Measurements from ENCODE around the gene ZNF311. TPM values are rescaled to one million over a fixed set of nuclear protein-coding genes. Genes with fewer than 3 reads are reported as not detected.
"Not testable (repeated sequence)": the region's sequence is repeated elsewhere in the genome, so short reads cannot be mapped to it uniquely, and the experiment has no call there.

The ZNF311 gene
- polyA plus RNA-seq, 3 donors from 2014 or later, result not detected

- H3K27ac Mint-ChIP-seq, result peak overlapping the region in 3 of 6 donors; percentile 5 to 42 (median 35)
- H3K27me3 Mint-ChIP-seq (ENCODE audit: low read depth in 3 of 3), result peaks cover 38 to 59% (median 55%) of the 10 kb centered on the region in 3 donors
- peak overlapping the region; percentile 65 to 98 (median 97) for H3K4me3 Mint-ChIP-seq
- peaks cover 42 to 73% of the 10 kb centered on the region in 2 donors for H3K4me1 Mint-ChIP-seq
- peaks cover 0 to 6% (median 4%) of the 10 kb centered on the region in 6 donors for H3K9me3 Mint-ChIP-seq
- no peak for DNase-seq
- H3K36me3 Mint-ChIP-seq, result peaks cover 0 to 3% (median 0%) of the 10 kb centered on the region in 3 donors
Measured at GRCh38 chr6:28980137-28980851, 24.8 kb downstream of the ZNF311 start.

GRCh38 chr6:28979679-28980078 is 25.4 kb downstream of the ZNF311 start:
- H3K4me3 Mint-ChIP-seq, result peak overlapping the region in 1 of 5 donors; percentile 22
- H3K9me3 Mint-ChIP-seq, result peaks cover 0 to 6% (median 4%) of the 10 kb centered on the region in 6 donors
- H3K4me1 Mint-ChIP-seq, result peaks cover 36 to 67% of the 10 kb centered on the region in 2 donors
- peaks cover 0 to 3% (median 0%) of the 10 kb centered on the region in 3 donors for H3K36me3 Mint-ChIP-seq
- DNase-seq, result no peak
- no peak overlapping the region for H3K27ac Mint-ChIP-seq
- peaks cover 38 to 55% (median 55%) of the 10 kb centered on the region in 3 donors for H3K27me3 Mint-ChIP-seq (ENCODE audit: low read depth in 3 of 3)

GRCh38 chr6:28978959-28979561 is 26.1 kb downstream of the ZNF311 start:
- Mint-ChIP-seq H3K27me3 (ENCODE audit: low read depth in 3 of 3) (peaks cover 38 to 55% (median 50%) of the 10 kb centered on the region in 3 donors), H3K4me3 (peak overlapping the region in 1 of 5 donors; percentile 22), H3K4me1 (peaks cover 36 to 62% of the 10 kb centered on the region in 2 donors), H3K36me3 (peaks cover 0 to 3% (median 0%) of the 10 kb centered on the region in 3 donors), H3K9me3 (peaks cover 0 to 6% (median 4%) of the 10 kb centered on the region in 6 donors), H3K27ac (no peak overlapping the region)
- no peak for DNase-seq

GRCh38 chr6:28978133-28978491 is 27.0 kb downstream of the ZNF311 start:
- Mint-ChIP-seq H3K27me3 (ENCODE audit: low read depth in 3 of 3) (peaks cover 34 to 53% (median 41%) of the 10 kb centered on the region in 3 donors), H3K4me3 (peak overlapping the region; percentile 49 to 76 (median 57)), H3K4me1 (peaks cover 34 to 52% of the 10 kb centered on the region in 2 donors), H3K9me3 (peaks cover 0 to 6% (median 4%) of the 10 kb centered on the region in 6 donors), H3K27ac (no peak overlapping the region), H3K36me3 (peaks cover 0 to 3% (median 0%) of the 10 kb centered on the region in 3 donors)
- no peak for DNase-seq

- Mint-ChIP-seq H3K9me3 (peaks cover 0 to 6% (median 4%) of the 10 kb centered on the region in 6 donors), H3K27ac (no peak overlapping the region), H3K27me3 (ENCODE audit: low read depth in 3 of 3) (peaks cover 29 to 49% (median 36%) of the 10 kb centered on the region in 3 donors), H3K36me3 (peaks cover 0 to 3% (median 0%) of the 10 kb centered on the region in 3 donors), H3K4me3 (peak overlapping the region; percentile 49 to 76 (median 57)), H3K4me1 (peaks cover 28 to 46% of the 10 kb centered on the region in 2 donors)
- DNase-seq, result peak in 1 of 3 donors; percentile 26
Measured at GRCh38 chr6:28977341-28978132, 27.6 kb downstream of the ZNF311 start.

GRCh38 chr6:28976677-28977076 is 28.4 kb downstream of the ZNF311 start:
- Mint-ChIP-seq H3K27me3 (ENCODE audit: low read depth in 3 of 3) (peaks cover 23 to 42% (median 28%) of the 10 kb centered on the region in 3 donors), H3K27ac (no peak overlapping the region), H3K36me3 (no peaks in the 10 kb centered on the region), H3K4me1 (peaks cover 21 to 38% of the 10 kb centered on the region in 2 donors), H3K4me3 (peak overlapping the region in 2 of 5 donors; percentile 10 to 25), H3K9me3 (peaks cover 0 to 1% (median 0%) of the 10 kb centered on the region in 6 donors)
- DNase-seq, result no peak

GRCh38 chr6:28974505-28974904 is 30.6 kb downstream of the ZNF311 start:
- Mint-ChIP-seq H3K4me1 (peaks cover 10 to 20% of the 10 kb centered on the region in 2 donors), H3K27ac (no peak overlapping the region)

GRCh38 chr6:28970056-28970455 is 35.1 kb downstream of the ZNF311 start:
- H3K27ac Mint-ChIP-seq, H3K36me3 Mint-ChIP-seq, H3K4me1 Mint-ChIP-seq, H3K4me3 Mint-ChIP-seq, DNase-seq: not testable (repeated sequence)
- peaks cover 0 to 22% (median 5%) of the 10 kb centered on the region in 6 donors for H3K9me3 Mint-ChIP-seq
- H3K27me3 Mint-ChIP-seq (ENCODE audit: low read depth in 3 of 3), result peaks cover 10 to 28% (median 15%) of the 10 kb centered on the region in 3 donors

More at GRCh38 chr6:28974505-28974904, 30.6 kb downstream of the ZNF311 start:
- Mint-ChIP-seq H3K27me3 (ENCODE audit: low read depth in 3 of 3) (peaks cover 16 to 33% (median 19%) of the 10 kb centered on the region in 3 donors), H3K4me3 (no peak overlapping the region), H3K36me3 (no peaks in the 10 kb centered on the region), H3K9me3 (no peaks in the 10 kb centered on the region)
- no peak for DNase-seq

- no peak for DNase-seq
- Mint-ChIP-seq H3K4me3 (no peak overlapping the region), H3K27ac (no peak overlapping the region), H3K4me1 (no peaks in the 10 kb centered on the region), H3K9me3 (peaks cover 0 to 22% (median 5%) of the 10 kb centered on the region in 6 donors), H3K36me3 (peaks cover 0 to 3% (median 0%) of the 10 kb centered on the region in 3 donors), H3K27me3 (ENCODE audit: low read depth in 3 of 3) (peaks cover 13 to 29% (median 15%) of the 10 kb centered on the region in 3 donors)
Measured at GRCh38 chr6:28969129-28969528, 36.0 kb downstream of the ZNF311 start.

GRCh38 chr6:28968476-28968875 is 36.6 kb downstream of the ZNF311 start:
- Mint-ChIP-seq H3K36me3 (peaks cover 0 to 3% (median 0%) of the 10 kb centered on the region in 3 donors), H3K27me3 (ENCODE audit: low read depth in 3 of 3) (peaks cover 13 to 31% (median 15%) of the 10 kb centered on the region in 3 donors), H3K27ac (no peak overlapping the region), H3K4me1 (no peaks in the 10 kb centered on the region), H3K9me3 (peaks cover 0 to 22% (median 5%) of the 10 kb centered on the region in 6 donors), H3K4me3 (no peak overlapping the region)
- no peak for DNase-seq

GRCh38 chr6:28965706-28966105 is 39.4 kb downstream of the ZNF311 start:
- no peaks in the 10 kb centered on the region for H3K4me1 Mint-ChIP-seq
- H3K9me3 Mint-ChIP-seq, result peaks cover 0 to 22% (median 6%) of the 10 kb centered on the region in 6 donors
- H3K27me3 Mint-ChIP-seq (ENCODE audit: low read depth in 3 of 3), result peaks cover 11 to 38% (median 12%) of the 10 kb centered on the region in 3 donors
- H3K4me3 Mint-ChIP-seq, result no peak overlapping the region
- peaks cover 0 to 3% (median 0%) of the 10 kb centered on the region in 3 donors for H3K36me3 Mint-ChIP-seq
- H3K27ac Mint-ChIP-seq, result no peak overlapping the region
- no peak for DNase-seq

- DNase-seq, result no peak
- peaks cover 0 to 3% (median 0%) of the 10 kb centered on the region in 6 donors for H3K9me3 Mint-ChIP-seq
- no peak overlapping the region for H3K4me3 Mint-ChIP-seq
- peaks cover 2 to 35% (median 7%) of the 10 kb centered on the region in 3 donors for H3K27me3 Mint-ChIP-seq (ENCODE audit: low read depth in 3 of 3)
- no peaks in the 10 kb centered on the region for H3K36me3 Mint-ChIP-seq
- no peak overlapping the region for H3K27ac Mint-ChIP-seq
- no peaks in the 10 kb centered on the region for H3K4me1 Mint-ChIP-seq
Measured at GRCh38 chr6:28960846-28961500, 44.1 kb downstream of the ZNF311 start.

Data from immature natural killer cell (primary cell).